A549 (cell line): ENCODE results near the gene PER1. TPM values are rescaled to one million over a fixed set of nuclear protein-coding genes. Genes with fewer than 3 reads are reported as not detected.
"Not testable (repeated sequence)": the region's sequence is repeated elsewhere in the genome, so short reads cannot be mapped to it uniquely, and the experiment has no call there.

ENCODE experiments used
- ATAC-seq, 2 experiments: fragments of 200-7000 bp in 1 of 2; fragments of >200 bp in 1 of 2; cut with Nextera tagmentation in 1 of 2; cut with Tn5 transposase in 1 of 2; 3 replicates each; pipeline versions ENCODE4 v1.8.0 to v1.9.1; 2018 to 2020; ENCODE audit warnings: mild to moderate bottlenecking in 1 of 2, moderate library complexity in 1 of 2
- CTCF ChIA-PET: fragments of 300-600 bp; sonication (Branson Sonifier 250); formaldehyde crosslinking; extraction: SDS; loops from one replicate; lab custom pipeline; 2021; ENCODE audit warnings: antibody characterized with exemption, inconsistent platforms; lab: Yijun Ruan, JAX
- POLR2A ChIA-PET: fragments of 350-600 bp; formaldehyde crosslinking; extraction: SDS; loops from one replicate; lab custom pipeline; 2021; ENCODE audit warnings: antibody characterized with exemption, inconsistent platforms; lab: Yijun Ruan, JAX
- DNase-seq, 2 experiments: peaks; one replicate each; pipeline versions ENCODE4 v3.0.0 to v3.0.0-alpha.2; 2011 to 2016; ENCODE audit warnings: low read depth in 1 of 2, low spot score in 1 of 2
- FAIRE-seq: peaks from 2 replicates; lab custom pipeline; 2011; peaks lifted over from hg19 to GRCh38; lab: Jason Lieb, UNC
- H3K27ac ChIP-seq, 2 experiments: fragments of >200 bp; sonication (Bioruptor Twin); formaldehyde crosslinking; 3 replicates each; pipeline ENCODE4 v1.5.1; 2016 to 2017
- H3K4me1 ChIP-seq: fragments of >200 bp; sonication (Bioruptor Twin); formaldehyde crosslinking; 3 replicates; pipeline ENCODE4 v1.6.1; 2016
- H3K4me2 ChIP-seq: fragments of >200 bp; sonication (Bioruptor Twin); formaldehyde crosslinking; 3 replicates; pipeline ENCODE4 v1.6.1; 2016
- H3K4me3 ChIP-seq: fragments of >200 bp; sonication (Bioruptor Twin); formaldehyde crosslinking; 3 replicates; pipeline ENCODE4 v1.5.1; 2016
- H3K9me3 ChIP-seq: fragments of >200 bp; sonication (Bioruptor Twin); formaldehyde crosslinking; 3 replicates; pipeline ENCODE4 v1.6.1; 2016
- CTCF ChIP-seq: fragments of >200 bp; sonication (Bioruptor Twin); formaldehyde crosslinking; IDR thresholded peaks from 3 replicates; pipeline ENCODE4 v1.5.1; 2016
- ELK1 ChIP-seq: fragments of 150-350 bp; IDR thresholded peaks from 2 replicates; pipeline ENCODE4 v1.6.1; 2014; ENCODE audit warnings: low read depth, mild to moderate bottlenecking, low read length
- FOSL2 ChIP-seq, 2 experiments: fragments of 450-650 bp in 1 of 2; fragments of >200 bp in 1 of 2; sonication (Bioruptor Twin) in 1 of 2; formaldehyde crosslinking; IDR thresholded peaks; 2 replicates each; pipeline versions ENCODE4 v1.5.0 to v1.6.1; 2016 to 2020; ENCODE audit warnings: mild to moderate bottlenecking in 1 of 2, moderate library complexity in 1 of 2
- JUN ChIP-seq, 2 experiments: fragments of >200 bp; sonication (Bioruptor Twin); formaldehyde crosslinking; IDR thresholded peaks; 2 replicates in 1 of 2; 3 replicates in 1 of 2; pipeline ENCODE4 v1.6.1; 2016 to 2017
- NFE2L2 ChIP-seq: fragments of 150-350 bp; conservative IDR thresholded peaks from 2 replicates; pipeline ENCODE4 v1.6.1; 2014; ENCODE audit warnings: low read length
- RAD21 ChIP-seq, 2 experiments: fragments of >200 bp in 1 of 2; sonication (Bioruptor Twin) in 1 of 2; formaldehyde crosslinking in 1 of 2; IDR thresholded peaks in 1 of 2; conservative IDR thresholded peaks in 1 of 2; 2 replicates in 1 of 2; 3 replicates in 1 of 2; pipeline ENCODE4 v1.6.1; 2012 to 2018; ENCODE audit warnings: inconsistent platforms in 1 of 2
- REST ChIP-seq: fragments of 200-600 bp; sonication (generic); IDR thresholded peaks from 2 replicates; pipeline ENCODE4 v1.6.1; 2016; ENCODE audit warnings: antibody characterized with exemption, mild to moderate bottlenecking, moderate library complexity
- ZFP36 ChIP-seq: fragments of 450-650 bp; IDR thresholded peaks from 2 replicates; pipeline ENCODE4 v1.6.1; 2014; ENCODE audit warnings: borderline replicate concordance; ENCODE audit not compliant: partially characterized antibody
- ZNF302 ChIP-seq: fragments of 250-450 bp; sonication (Bioruptor Pico); IDR thresholded peaks from 2 replicates; pipeline ENCODE4 v1.9.0; 2021; ENCODE audit warnings: inconsistent platforms, mild to moderate bottlenecking, moderate library complexity
- WGBS: methylation state at CpG from one replicate; pipeline ENCODE4 v1.1.6; 2017; ENCODE audit errors: missing lambda C conversion rate; 5-methylcytosine and 5-hydroxymethylcytosine counted together
- polyA plus RNA-seq, 4 experiments: library from polyadenylated mRNA; depleted of rRNA in 3 of 4; stranded (reverse); fragments of >200 nt; fragmentation: RNase III in 1 of 4; extraction: RNeasy Plus Mini Kit Qiagen cat#74134 plus additional on column Dnase treatment in 1 of 4; gene quantifications; 2 replicates in 3 of 4; 3 replicates in 1 of 4; pipeline ENCODE4 v1.2.3, GENCODE V29; 2011 to 2017

PER1 gene
- polyA plus RNA-seq, 2 of the 4 experiments (the other 2 are of a cell fraction), result 5.5 to 8.7 TPM

DNA sequence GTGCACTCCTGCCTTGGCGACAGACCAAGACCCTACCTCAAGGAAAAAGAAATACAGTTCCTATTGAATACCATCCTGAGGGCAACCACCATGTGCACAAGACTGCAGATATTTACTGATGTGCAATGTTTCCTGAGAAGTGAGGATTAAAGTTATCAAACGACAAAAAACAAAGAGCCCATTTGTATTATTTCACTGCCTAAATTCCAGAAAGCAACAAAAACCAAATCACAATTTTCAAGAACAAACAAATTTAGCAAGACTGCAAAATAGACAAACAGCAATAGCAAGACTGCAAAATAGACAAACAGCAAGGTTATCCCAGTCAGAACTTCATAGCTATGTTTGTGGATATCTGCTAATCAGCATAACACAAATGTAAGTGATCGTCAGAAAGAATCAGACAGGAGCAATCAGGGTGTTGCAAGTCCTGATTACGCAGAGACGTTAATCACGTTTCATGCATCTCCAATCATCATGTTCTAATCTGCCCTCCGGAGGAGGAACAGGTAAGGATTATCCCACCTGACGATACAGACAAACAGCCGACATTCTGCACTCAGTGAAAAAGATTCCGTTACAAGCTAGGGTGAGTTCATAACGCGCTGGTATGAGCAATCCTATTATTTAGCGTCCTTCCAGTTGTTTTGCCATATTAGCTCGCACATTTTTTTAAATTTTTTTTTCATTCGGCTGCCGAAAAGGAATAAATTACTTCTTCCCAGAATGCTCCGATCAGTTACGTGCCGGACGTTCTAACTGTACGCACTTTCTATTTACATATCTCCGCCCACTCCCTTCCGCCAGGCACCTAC, 21.1 kb upstream of the PER1 start (continued):
- TF ChIP-seq FOSL2 (IDR thresholded peaks at IDR 0.05) (no peak), FOSL2 (CRISPR knock-in tag; IDR thresholded peaks at IDR 0.05) (peak; percentile 94), ZNF302 (no peak), JUN (IDR thresholded peaks at IDR 0.05) (peak; percentile 100)
- TF ChIP-seq, all 56 proteins: peak for 37

GRCh38 chr17:8170186-8170585, 18.0 kb upstream of the PER1 start:
- ChIA-PET POLR2A (interaction anchor here (1.4 kb wide), 1 partner anchor 14 kb away, joined by 4 read pairs; no protein-coding TSS in a partner anchor), CTCF (interaction anchor here (1.0 to 1.6 kb wide), 5 partner anchors 10 to 32 kb away, joined by 3 to 10 read pairs (median 3); no protein-coding TSS in a partner anchor)

DNA sequence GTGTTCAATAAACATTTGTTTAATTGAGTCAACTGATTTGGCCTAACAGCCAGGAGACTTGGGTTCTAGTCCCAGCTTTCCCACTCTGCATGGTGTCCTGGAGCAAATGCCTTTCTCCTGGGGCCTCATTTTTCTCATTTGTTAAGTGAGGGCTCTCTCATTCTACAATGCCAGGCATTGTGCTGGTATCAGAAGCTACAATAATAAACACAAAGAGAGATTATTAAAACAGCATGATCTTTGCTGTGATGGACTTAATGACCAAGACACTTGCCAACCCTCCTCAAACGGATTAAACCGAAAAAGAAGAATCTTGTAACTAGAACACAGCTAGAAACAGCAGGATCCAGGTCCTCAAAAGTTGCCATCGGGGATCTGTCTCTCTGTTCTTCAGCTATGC, 15.3 kb upstream of the PER1 start:
- Histone ChIP-seq H3K9me3 (no peaks in the 10 kb centered on the region), H3K4me3 (no peak overlapping the region), H3K4me1 (peaks cover 22% of the 10 kb centered on the region), H3K4me2 (no peak overlapping the region), H3K27ac (no peak overlapping the region)
- POLR2A ChIA-PET, result no interaction called here
- TF ChIP-seq RAD21 (conservative IDR thresholded peaks at IDR 0.05 in 1 of 2, IDR thresholded peaks at IDR 0.05 in 1 of 2) (no peak), FOSL2 (IDR thresholded peaks at IDR 0.05) (no peak), FOSL2 (CRISPR knock-in tag; IDR thresholded peaks at IDR 0.05) (no peak)
- ATAC-seq (no peak), DNase-seq (no peak), FAIRE-seq (no peak)
- WGBS, result 84% methylated on average over 3 of the region's 3 CpGs
- CTCF ChIA-PET, result interaction anchor here (0.8 to 2.1 kb wide), 11 partner anchors 9 to 133 kb away, joined by 3 to 16 read pairs (median 4); no protein-coding TSS in a partner anchor

More at GRCh38 chr17:8170186-8170585, 18.0 kb upstream of the PER1 start:
- FAIRE-seq, H3K27ac ChIP-seq, H3K9me3 ChIP-seq, H3K4me2 ChIP-seq, H3K4me3 ChIP-seq, ATAC-seq, DNase-seq: not testable (repeated sequence)
- WGBS, result 92% methylated on average over 18 of the region's 19 CpGs
- H3K4me1 ChIP-seq, result peaks cover 20% of the 10 kb centered on the region

GRCh38 chr17:8166731-8167130, 14.5 kb upstream of the PER1 start:
- H3K27ac ChIP-seq, result no peak overlapping the region
- ChIA-PET POLR2A (no interaction called here), CTCF (interaction anchor here (1.4 to 2.1 kb wide), 7 partner anchors 8 to 47 kb away, joined by 3 to 16 read pairs (median 7); no protein-coding TSS in a partner anchor)
- no peaks in the 10 kb centered on the region for H3K9me3 ChIP-seq
- ATAC-seq (no peak), DNase-seq (no peak), FAIRE-seq (no peak)
- no peak overlapping the region for H3K4me3 ChIP-seq
- H3K4me2 ChIP-seq, result no peak overlapping the region
- TF ChIP-seq CTCF (no peak), ELK1 (no peak), REST (no peak), NFE2L2 (no peak), JUN (IDR thresholded peaks at IDR 0.05) (no peak), ZFP36 (no peak)
- TF ChIP-seq, all 56 proteins: peak for 0
- H3K4me1 ChIP-seq, result peaks cover 20% of the 10 kb centered on the region
- 93% methylated on average over 6 of the region's 6 CpGs for WGBS
